C4-2B (cell line): ENCODE data around the gene EMILIN2.

Source experiments
- ZFX ChIP-seq: fragments of 450-650 bp; IDR thresholded peaks from 2 replicates; pipeline ENCODE4 v1.6.1; 2017
- TF ChIP-seq, protein P1 (sequence below): fragments of 450-650 bp; conservative IDR thresholded peaks from 2 replicates; pipeline ENCODE4 v1.5.1; 2017; ENCODE audit warnings: mild to moderate bottlenecking

DNA sequence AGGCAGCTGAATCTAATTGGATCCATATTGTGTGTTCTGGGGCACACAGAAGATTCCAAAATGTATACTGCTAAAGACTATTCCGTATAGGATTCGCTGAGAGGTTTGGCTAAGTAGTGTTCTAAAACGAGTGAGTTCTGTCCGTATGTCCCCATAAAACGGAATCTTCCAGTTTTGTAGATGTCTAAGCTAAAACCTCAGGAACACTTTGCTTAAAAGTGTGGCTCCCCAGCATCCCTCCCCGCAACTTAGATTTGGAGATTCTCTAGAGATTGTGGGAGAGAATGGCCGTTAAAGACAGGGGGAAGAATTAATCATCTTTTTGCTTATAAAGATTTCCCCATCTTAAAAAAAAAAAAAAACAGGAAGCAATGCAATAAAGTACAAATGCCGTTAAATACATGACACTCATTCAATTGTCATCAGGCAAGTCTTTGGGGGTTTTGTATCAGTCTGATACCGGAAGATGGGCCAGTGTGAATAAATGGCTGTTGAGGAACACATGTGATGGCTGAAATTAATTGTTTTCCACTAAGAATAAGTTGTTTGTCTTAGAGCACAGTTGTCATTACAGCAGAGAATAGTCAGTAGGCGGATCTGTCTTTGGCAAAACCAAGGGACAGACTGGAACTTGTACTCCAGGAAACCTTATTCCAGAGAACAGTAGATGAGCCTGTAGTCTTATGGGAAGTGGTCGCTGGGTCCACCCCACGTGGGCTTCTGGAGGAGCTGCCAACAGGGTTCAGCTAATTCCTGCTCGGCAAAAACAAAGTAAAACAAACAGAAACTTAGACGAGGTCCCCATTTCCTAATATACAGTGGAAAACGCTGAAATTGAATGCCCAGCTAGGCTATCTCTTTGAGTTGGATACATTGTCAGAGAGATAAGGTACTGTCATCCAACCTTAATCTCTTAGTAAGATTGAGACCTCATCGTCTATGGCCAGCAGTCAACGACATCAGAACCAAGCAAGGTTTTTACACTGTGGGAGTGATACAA is 1.7 kb downstream of the EMILIN2 start:
- TF ChIP-seq, protein P1, sequence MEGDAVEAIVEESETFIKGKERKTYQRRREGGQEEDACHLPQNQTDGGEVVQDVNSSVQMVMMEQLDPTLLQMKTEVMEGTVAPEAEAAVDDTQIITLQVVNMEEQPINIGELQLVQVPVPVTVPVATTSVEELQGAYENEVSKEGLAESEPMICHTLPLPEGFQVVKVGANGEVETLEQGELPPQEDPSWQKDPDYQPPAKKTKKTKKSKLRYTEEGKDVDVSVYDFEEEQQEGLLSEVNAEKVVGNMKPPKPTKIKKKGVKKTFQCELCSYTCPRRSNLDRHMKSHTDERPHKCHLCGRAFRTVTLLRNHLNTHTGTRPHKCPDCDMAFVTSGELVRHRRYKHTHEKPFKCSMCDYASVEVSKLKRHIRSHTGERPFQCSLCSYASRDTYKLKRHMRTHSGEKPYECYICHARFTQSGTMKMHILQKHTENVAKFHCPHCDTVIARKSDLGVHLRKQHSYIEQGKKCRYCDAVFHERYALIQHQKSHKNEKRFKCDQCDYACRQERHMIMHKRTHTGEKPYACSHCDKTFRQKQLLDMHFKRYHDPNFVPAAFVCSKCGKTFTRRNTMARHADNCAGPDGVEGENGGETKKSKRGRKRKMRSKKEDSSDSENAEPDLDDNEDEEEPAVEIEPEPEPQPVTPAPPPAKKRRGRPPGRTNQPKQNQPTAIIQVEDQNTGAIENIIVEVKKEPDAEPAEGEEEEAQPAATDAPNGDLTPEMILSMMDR, result no peak
- no peak for TF ChIP-seq ZFX
